ENCODE data around the gene PSTPIP2.

PSTPIP2 gene

GRCh38 chr18:45958730-45959129 lies 113.3 kb downstream of the PSTPIP2 start:
- no peak overlapping the region for H3K4me3 ChIP-seq (ENCODE audit: control insufficient read depth, low read depth, low read length)
- no peak for TF ChIP-seq CTCF (conservative IDR thresholded peaks at IDR 0.05; ENCODE audit: control insufficient read depth, insufficient read depth, low read depth, low read length)
- peak; percentile 49 for DNase-seq (ENCODE audit: low read depth)

- TF ChIP-seq CTCF (conservative IDR thresholded peaks at IDR 0.05; ENCODE audit: control insufficient read depth, insufficient read depth, low read depth, low read length): no peak
- no peak overlapping the region for H3K4me3 ChIP-seq (ENCODE audit: control insufficient read depth, low read depth, low read length)
- DNase-seq (ENCODE audit: low read depth): no peak
Observed at GRCh38 chr18:45958027-45958426, 114.0 kb downstream of the PSTPIP2 start.

- H3K4me3 ChIP-seq (ENCODE audit: control insufficient read depth, low read depth, low read length): no peak overlapping the region
- no peak for TF ChIP-seq CTCF (conservative IDR thresholded peaks at IDR 0.05; ENCODE audit: control insufficient read depth, insufficient read depth, low read depth, low read length)
- peak; percentile 72 for DNase-seq (ENCODE audit: low read depth)
Observed at GRCh38 chr18:45957100-45957499, 115.0 kb downstream of the PSTPIP2 start.

- no peak for TF ChIP-seq CTCF (conservative IDR thresholded peaks at IDR 0.05; ENCODE audit: control insufficient read depth, insufficient read depth, low read depth, low read length)
- no peak overlapping the region for H3K4me3 ChIP-seq (ENCODE audit: control insufficient read depth, low read depth, low read length)
- peak; percentile 91 for DNase-seq (ENCODE audit: low read depth)
Observed at GRCh38 chr18:45954070-45954934, 117.8 kb downstream of the PSTPIP2 start.

GRCh38 chr18:45951016-45951714 lies 120.9 kb downstream of the PSTPIP2 start:
- DNase-seq (ENCODE audit: low read depth): peak; percentile 84
- no peak for TF ChIP-seq CTCF (conservative IDR thresholded peaks at IDR 0.05; ENCODE audit: control insufficient read depth, insufficient read depth, low read depth, low read length)
- no peak overlapping the region for H3K4me3 ChIP-seq (ENCODE audit: control insufficient read depth, low read depth, low read length)

GRCh38 chr18:45945669-45946068 lies 126.4 kb downstream of the PSTPIP2 start:
- TF ChIP-seq CTCF (conservative IDR thresholded peaks at IDR 0.05; ENCODE audit: control insufficient read depth, insufficient read depth, low read depth, low read length): no peak
- DNase-seq (ENCODE audit: low read depth): no peak
- no peak overlapping the region for H3K4me3 ChIP-seq (ENCODE audit: control insufficient read depth, low read depth, low read length)

Data from fibroblast of mammary gland (primary cell).